Calu3 (cell line): ENCODE data around the gene F2R. TPM values are rescaled to one million over a fixed set of nuclear protein-coding genes. Genes with fewer than 3 reads are reported as not detected.

Experiments used
- BruUV-seq: library from RNA; stranded (reverse); fragments of 400-500 nt; replicated peaks from 2 replicates; lab custom pipeline; 2021; lab: Mats Ljungman, UMichigan
- CTCF ChIA-PET: fragments of 300-600 bp; sonication (Branson Sonifier 250); formaldehyde crosslinking; loops from one replicate; lab custom pipeline; 2022; ENCODE audit warnings: antibody characterized with exemption; lab: Charles Lee
- DNase-seq: peaks from one replicate; pipeline ENCODE4 v3.0.0; 2022
- H3K27ac Mint-ChIP-seq: one replicate; pipeline ENCODE4 v1.8.0; 2022; ENCODE audit warnings: mixed read lengths; ENCODE audit not compliant: unreplicated experiment
- H3K27me3 Mint-ChIP-seq: one replicate; pipeline ENCODE4 v1.8.0; 2022; ENCODE audit warnings: mixed read lengths; ENCODE audit not compliant: unreplicated experiment
- H3K36me3 Mint-ChIP-seq: one replicate; pipeline ENCODE4 v1.8.0; 2022; ENCODE audit warnings: mild to moderate bottlenecking, moderate library complexity, mixed read lengths; ENCODE audit not compliant: insufficient read depth, unreplicated experiment
- H3K4me1 Mint-ChIP-seq: one replicate; pipeline ENCODE4 v1.8.0; 2022; ENCODE audit warnings: mild to moderate bottlenecking, low read depth, mixed read lengths; ENCODE audit not compliant: unreplicated experiment
- H3K4me3 Mint-ChIP-seq: one replicate; pipeline ENCODE4 v1.8.0; 2022; ENCODE audit warnings: mild to moderate bottlenecking, low read depth, moderate library complexity, mixed read lengths; ENCODE audit not compliant: unreplicated experiment
- H3K9me3 Mint-ChIP-seq: one replicate; pipeline ENCODE4 v1.8.0; 2022; ENCODE audit warnings: low read depth, mixed read lengths; ENCODE audit not compliant: unreplicated experiment
- intact Hi-C: fragments of 100-400 bp; cut with micrococcal nuclease; formaldehyde crosslinking; loops from one replicate; pipeline ENCODE4 v1.10.0; 2022; ENCODE audit not compliant: unreplicated experiment
- total RNA-seq: library from RNA; stranded (reverse); gene quantifications from 2 replicates; pipeline ENCODE4 v1.2.3, GENCODE V29; 2022
- TF ChIP-seq, protein P1 (sequence below): fragments of 200-600 bp; IDR thresholded peaks from one replicate; pipeline ENCODE4 v1.8.0; 2022; ENCODE audit warnings: antibody characterized with exemption; ENCODE audit not compliant: unreplicated experiment

F2R gene
- total RNA-seq, 1 experiment from 2014 or later = 14.4 TPM

DNA sequence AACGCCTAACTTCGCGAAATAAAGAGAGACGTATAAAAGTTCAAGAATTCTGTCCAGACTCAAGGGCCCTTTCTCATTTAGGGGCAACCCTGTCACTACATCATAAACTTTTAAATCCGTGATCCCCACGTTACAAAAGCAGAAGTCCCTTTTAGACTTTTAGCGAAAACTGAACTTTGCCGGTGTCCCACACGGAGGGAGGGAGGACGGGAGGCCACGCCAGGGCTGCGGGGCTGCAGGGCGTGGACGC lies 515 bp upstream of the F2R start:
- CTCF ChIA-PET = interaction anchor here (0.7 to 0.8 kb wide), 4 partner anchors 114 to 1004 kb away, joined by 3 to 8 read pairs (median 7); no protein-coding TSS in a partner anchor
- no peak overlapping the region for H3K27ac Mint-ChIP-seq
- DNase-seq = no peak
- H3K27me3 Mint-ChIP-seq = peaks cover 14% of the 10 kb centered on the region
- H3K4me1 Mint-ChIP-seq = peaks cover 6% of the 10 kb centered on the region
- H3K4me3 Mint-ChIP-seq = peak overlapping the region; percentile 97
- H3K36me3 Mint-ChIP-seq = peaks cover 25% of the 10 kb centered on the region
- intact Hi-C loops = loop anchor here (5.0 kb wide), 1 partner anchor 57 kb away; no protein-coding TSS in a partner anchor
- H3K9me3 Mint-ChIP-seq = no peaks in the 10 kb centered on the region
- BruUV-seq = no TSS peak
- TF ChIP-seq, protein P1, sequence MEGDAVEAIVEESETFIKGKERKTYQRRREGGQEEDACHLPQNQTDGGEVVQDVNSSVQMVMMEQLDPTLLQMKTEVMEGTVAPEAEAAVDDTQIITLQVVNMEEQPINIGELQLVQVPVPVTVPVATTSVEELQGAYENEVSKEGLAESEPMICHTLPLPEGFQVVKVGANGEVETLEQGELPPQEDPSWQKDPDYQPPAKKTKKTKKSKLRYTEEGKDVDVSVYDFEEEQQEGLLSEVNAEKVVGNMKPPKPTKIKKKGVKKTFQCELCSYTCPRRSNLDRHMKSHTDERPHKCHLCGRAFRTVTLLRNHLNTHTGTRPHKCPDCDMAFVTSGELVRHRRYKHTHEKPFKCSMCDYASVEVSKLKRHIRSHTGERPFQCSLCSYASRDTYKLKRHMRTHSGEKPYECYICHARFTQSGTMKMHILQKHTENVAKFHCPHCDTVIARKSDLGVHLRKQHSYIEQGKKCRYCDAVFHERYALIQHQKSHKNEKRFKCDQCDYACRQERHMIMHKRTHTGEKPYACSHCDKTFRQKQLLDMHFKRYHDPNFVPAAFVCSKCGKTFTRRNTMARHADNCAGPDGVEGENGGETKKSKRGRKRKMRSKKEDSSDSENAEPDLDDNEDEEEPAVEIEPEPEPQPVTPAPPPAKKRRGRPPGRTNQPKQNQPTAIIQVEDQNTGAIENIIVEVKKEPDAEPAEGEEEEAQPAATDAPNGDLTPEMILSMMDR = no peak

- intact Hi-C loops = loop anchor here (5.0 kb wide), 1 partner anchor 56 kb away; no protein-coding TSS in a partner anchor
- Mint-ChIP-seq H3K27me3 (peaks cover 14% of the 10 kb centered on the region), H3K4me1 (peaks cover 6% of the 10 kb centered on the region), H3K36me3 (peaks cover 25% of the 10 kb centered on the region), H3K27ac (peak overlapping the region; percentile 52), H3K4me3 (peak overlapping the region; percentile 97), H3K9me3 (no peaks in the 10 kb centered on the region)
- CTCF ChIA-PET = no interaction called here
- TSS peak; percentile 45 for BruUV-seq
- no peak for DNase-seq
- TF ChIP-seq, protein P1 = no peak
Observed at GRCh38 chr5:76716456-76717157, 681 bp downstream of the F2R start.

- intact Hi-C loops = loop anchor here (5.0 kb wide), 1 partner anchor 55 kb away; no protein-coding TSS in a partner anchor
- peaks cover 14% of the 10 kb centered on the region for H3K27me3 Mint-ChIP-seq
- CTCF ChIA-PET = interaction anchor here (0.7 kb wide), 1 partner anchor 90 kb away, joined by 3 read pairs; no protein-coding TSS in a partner anchor
- H3K36me3 Mint-ChIP-seq = peaks cover 25% of the 10 kb centered on the region
- H3K9me3 Mint-ChIP-seq = no peaks in the 10 kb centered on the region
- peak overlapping the region; percentile 52 for H3K27ac Mint-ChIP-seq
- peak overlapping the region; percentile 41 for H3K4me3 Mint-ChIP-seq
- TF ChIP-seq, protein P1 = no peak
- BruUV-seq = no TSS peak
- DNase-seq = no peak
- peaks cover 6% of the 10 kb centered on the region for H3K4me1 Mint-ChIP-seq
Observed at GRCh38 chr5:76717222-76718083, 1.5 kb downstream of the F2R start.

DNA sequence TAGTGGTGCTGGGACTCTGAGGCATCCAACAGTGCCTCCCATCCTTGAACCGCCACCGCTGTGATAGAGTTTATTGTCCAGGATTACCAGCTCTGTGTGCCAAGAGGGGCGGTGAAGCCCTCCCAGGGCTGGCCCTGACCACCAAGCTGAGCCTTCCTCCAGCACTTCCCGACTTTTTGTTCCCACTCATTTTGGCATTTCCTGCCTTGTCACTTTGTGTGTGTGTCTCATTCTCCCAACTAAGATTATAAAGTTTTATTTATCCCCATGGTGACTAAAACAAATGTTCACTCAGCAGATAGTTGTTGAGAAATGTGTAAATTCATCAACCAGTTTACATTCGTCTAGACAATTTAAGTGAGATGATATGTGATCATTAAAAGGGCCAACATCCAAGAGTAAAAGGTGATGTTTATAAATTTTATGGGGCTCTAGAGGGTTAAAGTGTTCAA lies 2.5 kb downstream of the F2R start:
- intact Hi-C loops = loop anchor here (5.0 kb wide), 1 partner anchor 54 kb away; no protein-coding TSS in a partner anchor
- peaks cover 14% of the 10 kb centered on the region for H3K27me3 Mint-ChIP-seq
- CTCF ChIA-PET = no interaction called here
- no peak overlapping the region for H3K4me3 Mint-ChIP-seq
- H3K36me3 Mint-ChIP-seq = peaks cover 25% of the 10 kb centered on the region
- H3K27ac Mint-ChIP-seq = no peak overlapping the region
- no peaks in the 10 kb centered on the region for H3K9me3 Mint-ChIP-seq
- peaks cover 6% of the 10 kb centered on the region for H3K4me1 Mint-ChIP-seq
- DNase-seq = no peak
- no TSS peak for BruUV-seq
- TF ChIP-seq, protein P1 = no peak
